ENCODE measurements around the gene CNTNAP2. TPM values are rescaled to one million over a fixed set of nuclear protein-coding genes. Genes with fewer than 3 reads are reported as not detected.

CNTNAP2 gene
- total RNA-seq, 1 experiment from 2014 or later: 0.03 TPM

DNA sequence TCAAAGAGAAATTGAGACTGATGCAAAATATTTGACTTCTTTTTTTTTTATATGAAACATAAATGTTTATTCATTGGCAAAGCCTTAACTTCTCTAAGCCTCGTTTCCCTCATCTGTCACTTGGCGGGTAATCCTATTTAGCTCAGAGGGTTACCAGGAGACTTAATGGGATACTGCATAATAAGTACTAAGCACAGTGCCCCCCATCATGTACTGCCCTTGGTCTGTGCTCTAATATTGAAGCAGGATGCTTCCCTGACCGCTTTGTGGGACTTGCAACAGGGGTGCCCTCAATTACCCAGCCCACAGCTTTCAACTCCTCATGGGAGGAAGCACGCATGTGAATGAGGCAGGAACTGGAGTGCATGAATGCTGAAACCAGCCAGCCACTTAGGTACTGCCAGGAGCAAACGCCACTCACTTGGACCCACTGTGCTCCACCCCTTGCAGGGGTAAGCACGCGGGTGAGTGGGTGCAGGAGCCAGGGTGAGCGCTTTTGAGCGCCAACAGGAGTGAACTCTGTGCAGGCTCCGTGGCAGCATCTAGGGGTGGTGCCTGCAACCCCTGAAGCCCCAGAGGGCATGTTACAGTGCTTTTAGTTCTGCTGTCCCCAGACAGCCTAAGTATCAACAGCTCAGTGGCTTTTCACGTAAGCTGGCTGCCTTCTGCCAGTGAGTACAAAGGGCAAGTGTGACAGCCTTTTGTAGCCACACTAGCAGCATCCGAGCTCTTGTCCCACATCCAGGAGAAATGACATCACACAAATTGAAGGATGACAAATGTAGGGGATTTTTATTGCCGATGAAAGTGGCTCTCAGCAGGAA, 2264.2 kb downstream of the CNTNAP2 start:
- DNase-seq (ENCODE audit: low spot score): no peak

DNA sequence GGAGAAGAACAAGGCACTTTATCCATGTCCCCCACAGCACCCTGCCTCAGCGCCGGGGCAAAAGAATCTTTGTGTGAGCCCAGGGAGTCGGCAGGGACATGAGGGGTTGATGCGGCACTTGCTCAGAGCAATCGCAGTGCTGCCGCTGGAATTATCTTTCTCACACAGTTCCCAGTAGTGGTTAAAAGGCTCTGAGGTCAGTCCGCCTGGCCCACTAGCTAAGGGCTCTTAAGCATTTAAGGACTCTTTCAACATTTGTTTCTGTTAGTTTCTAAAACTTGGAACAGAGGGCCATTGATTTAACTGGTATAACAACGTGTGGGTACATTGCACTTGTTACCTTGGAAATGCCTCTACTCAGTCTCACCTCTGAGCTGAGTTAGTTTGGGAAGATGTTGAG, 2266.0 kb downstream of the CNTNAP2 start:
- no peak for DNase-seq (ENCODE audit: low spot score)

DNA sequence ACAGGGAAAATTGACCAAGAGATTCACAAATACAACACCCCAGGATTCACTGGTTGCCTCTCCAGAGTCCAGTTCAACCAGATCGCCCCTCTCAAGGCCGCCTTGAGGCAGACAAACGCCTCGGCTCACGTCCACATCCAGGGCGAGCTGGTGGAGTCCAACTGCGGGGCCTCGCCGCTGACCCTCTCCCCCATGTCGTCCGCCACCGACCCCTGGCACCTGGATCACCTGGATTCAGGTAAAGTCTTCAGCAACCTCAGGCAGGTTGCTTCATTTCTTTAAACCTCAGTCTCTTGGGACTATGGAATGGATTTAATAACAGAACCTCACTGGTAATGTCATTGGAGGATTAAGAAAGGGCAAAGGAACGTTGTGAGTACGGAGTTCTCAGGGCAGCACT, 2267.1 kb downstream of the CNTNAP2 start:
- DNase-seq (ENCODE audit: low spot score): no peak

- no peak for DNase-seq (ENCODE audit: low spot score)
Observed at GRCh38 chr7:148385009-148385682, 2268.5 kb downstream of the CNTNAP2 start.

DNA sequence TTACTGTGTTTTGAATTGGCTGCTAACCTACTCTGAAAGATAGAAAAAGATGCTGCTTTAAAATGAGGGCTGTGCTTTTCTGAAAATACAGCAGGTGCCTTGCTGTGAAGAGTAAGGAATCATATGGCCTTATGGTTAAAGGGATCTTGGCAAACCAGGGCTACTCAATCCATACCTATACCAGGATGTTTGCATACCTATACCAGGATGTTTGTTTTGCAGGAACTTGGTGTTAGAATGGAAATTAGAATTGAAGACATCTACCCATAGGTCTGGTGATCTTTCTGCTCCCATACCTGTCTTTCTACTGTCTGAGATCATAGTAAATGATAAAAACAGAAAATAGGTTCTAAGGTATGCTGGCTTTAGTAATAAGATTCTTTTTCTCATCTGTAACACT, 2273.8 kb downstream of the CNTNAP2 start:
- DNase-seq (ENCODE audit: low spot score): no peak

DNA sequence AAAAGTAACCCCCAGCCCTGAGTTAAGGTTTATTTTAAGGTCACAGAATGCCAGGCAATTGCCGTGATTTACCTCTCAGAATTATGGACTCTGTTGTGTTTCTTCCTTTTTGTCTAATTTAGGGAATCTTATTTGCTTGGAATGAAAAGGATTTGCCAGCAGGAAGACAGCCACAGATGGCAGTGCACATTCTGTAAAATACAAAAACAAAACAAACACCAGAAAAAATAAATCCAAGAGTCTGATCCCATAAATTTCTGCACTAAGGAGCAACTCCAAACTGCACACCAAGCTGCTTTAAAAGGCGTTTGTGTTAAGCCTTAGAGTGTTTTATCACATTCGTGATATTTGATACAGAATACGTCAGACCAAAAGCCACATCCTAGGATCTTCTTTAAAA, 2275.0 kb downstream of the CNTNAP2 start:
- no peak for DNase-seq (ENCODE audit: low spot score)

DNA sequence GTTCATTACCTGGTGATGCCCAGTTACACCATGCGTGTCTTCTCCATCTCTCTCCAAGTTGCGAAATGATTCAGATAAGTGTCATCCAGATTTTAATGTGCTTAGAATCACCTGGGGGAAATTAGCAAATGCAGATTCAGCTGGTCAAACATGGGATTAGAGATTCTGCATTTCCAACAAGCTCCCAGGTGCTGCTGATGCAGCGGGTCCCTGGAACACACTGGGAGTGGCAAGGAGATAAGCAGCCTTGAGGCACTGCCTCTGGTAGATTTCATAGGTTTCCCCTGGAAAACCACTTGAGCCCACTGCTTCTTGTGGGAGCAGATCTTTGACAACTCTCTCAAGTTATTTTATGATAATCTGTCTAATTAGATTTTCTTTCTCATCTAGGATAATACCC, 2278.0 kb downstream of the CNTNAP2 start:
- no peak for DNase-seq (ENCODE audit: low spot score)

- no peak for DNase-seq (ENCODE audit: low spot score)
Observed at GRCh38 chr7:148395352-148395811, 2278.8 kb downstream of the CNTNAP2 start.

- DNase-seq (ENCODE audit: low spot score): no peak
Observed at GRCh38 chr7:148395990-148396716, 2279.6 kb downstream of the CNTNAP2 start.

- DNase-seq (ENCODE audit: low spot score): no peak
Observed at GRCh38 chr7:148397056-148397455, 2280.5 kb downstream of the CNTNAP2 start.

DNA sequence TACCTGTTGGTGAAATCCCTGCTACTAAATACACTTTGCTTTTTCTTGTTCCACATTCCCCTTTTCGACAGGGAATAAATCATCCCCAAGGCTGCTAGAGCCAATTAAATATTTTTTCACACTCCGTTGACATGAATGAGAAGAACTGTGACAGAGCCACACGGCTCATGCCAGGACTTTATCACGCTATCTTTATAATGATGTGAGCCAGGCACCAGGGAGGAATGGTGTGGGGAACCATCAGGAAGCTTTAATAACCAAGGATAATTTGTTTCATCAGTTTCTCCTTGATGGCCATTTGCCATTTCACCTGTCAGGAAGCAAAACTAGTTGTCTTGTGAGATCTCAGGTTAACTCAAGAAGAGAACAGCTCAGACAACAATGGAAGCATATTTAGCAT, 2280.9 kb downstream of the CNTNAP2 start:
- DNase-seq (ENCODE audit: low spot score): no peak

- no peak for DNase-seq (ENCODE audit: low spot score)
Observed at GRCh38 chr7:148397985-148398384, 2281.4 kb downstream of the CNTNAP2 start.

DNA sequence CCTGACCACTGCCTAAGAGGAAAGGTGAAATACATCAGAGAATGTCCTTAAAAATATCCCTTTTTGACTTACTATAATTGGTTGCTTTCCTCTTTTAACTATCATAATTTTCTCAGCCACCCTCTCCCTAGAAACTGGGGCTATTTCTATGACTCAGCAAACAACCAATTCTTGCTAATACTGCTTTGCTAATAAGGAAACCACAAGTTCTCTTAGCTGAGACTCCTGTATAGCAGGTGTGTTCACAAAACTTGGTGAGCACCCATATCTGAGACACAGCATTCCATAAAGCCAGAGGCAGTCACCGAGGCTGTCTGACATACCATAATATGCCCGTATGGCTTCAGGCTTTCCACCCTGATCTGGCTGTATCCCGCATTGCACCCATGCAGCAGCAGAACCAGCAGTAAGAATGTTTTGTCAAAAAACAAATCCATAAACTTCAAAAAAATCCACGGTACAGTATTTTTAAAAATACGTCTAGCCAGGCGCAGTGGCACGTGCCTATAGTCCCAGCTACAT, 2282.3 kb downstream of the CNTNAP2 start:
- DNase-seq (ENCODE audit: low spot score): no peak

GRCh38 chr7:148400101-148400500, 2283.5 kb downstream of the CNTNAP2 start:
- DNase-seq (ENCODE audit: low spot score): no peak

DNA sequence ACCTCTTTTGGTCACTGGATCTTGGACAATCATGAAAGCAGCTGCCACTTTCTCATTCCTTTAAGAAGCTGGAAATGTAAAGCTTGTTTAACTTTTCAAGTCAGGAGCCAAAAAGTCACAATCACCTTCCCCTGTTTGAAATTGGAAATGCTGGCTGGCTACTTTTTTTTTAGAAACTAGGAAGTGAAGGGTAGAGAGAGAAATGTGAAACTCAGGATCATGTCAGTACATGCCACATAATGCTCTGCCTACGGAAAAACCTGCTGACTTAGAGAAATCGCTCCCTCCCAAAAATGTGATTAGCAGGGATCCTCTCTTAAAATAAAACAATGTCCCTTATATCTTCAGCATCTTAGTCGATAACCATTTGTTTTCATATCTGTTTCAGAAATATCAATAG, 2285.6 kb downstream of the CNTNAP2 start:
- no peak for DNase-seq (ENCODE audit: low spot score)

GRCh38 chr7:148403466-148403993, 2286.9 kb downstream of the CNTNAP2 start:
- no peak for DNase-seq (ENCODE audit: low spot score)

GRCh38 chr7:148408307-148408706, 2291.7 kb downstream of the CNTNAP2 start:
- DNase-seq (ENCODE audit: low spot score): no peak

- no peak for DNase-seq (ENCODE audit: low spot score)
Observed at GRCh38 chr7:148410905-148411304, 2294.3 kb downstream of the CNTNAP2 start.

- DNase-seq (ENCODE audit: low spot score): no peak
Observed at GRCh38 chr7:148412691-148413090, 2296.1 kb downstream of the CNTNAP2 start.

- no peak for DNase-seq (ENCODE audit: low spot score)
Observed at GRCh38 chr7:148419856-148420832, 2303.5 kb downstream of the CNTNAP2 start.

DNA sequence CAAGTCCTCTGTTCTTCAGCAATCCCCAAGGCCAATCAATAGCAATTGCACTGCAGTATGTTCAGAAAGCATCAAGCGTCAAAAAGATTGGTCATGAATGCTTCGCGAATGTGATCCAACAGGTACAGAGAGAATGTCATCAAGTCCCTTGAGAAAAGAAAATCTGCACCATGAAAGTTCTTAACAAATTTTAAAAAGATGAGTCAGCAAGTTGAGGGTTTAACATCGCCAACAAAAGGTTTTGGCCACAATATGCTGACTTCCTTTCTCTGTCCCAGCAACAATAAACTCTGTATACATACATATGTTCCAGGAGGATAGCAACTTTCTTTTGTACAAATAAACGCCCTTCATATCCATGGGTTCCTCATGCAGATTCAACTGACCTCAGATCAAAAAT, 2305.4 kb downstream of the CNTNAP2 start:
- no peak for DNase-seq (ENCODE audit: low spot score)

Data from HT-29 (cell line).